Thyroid gland (tissue), 4 donors: Measurements from ENCODE around the gene SHISA4. TPM values are rescaled to one million over a fixed set of nuclear protein-coding genes. Genes with fewer than 3 reads are reported as not detected.
A peak's percentile ranks its signal among the peaks of the same experiment; 100 is the strongest.
"Not testable (repeated sequence)": the region's sequence is repeated elsewhere in the genome, so short reads cannot be mapped to it uniquely, and the experiment has no call there.

Source experiments
- DNase-seq, 2 donors: peaks; one replicate each; pipeline ENCODE4 v3.0.0-alpha.2; 2019
- H3K27ac ChIP-seq, 3 donors: fragments of 200-600 bp; sonication (generic); 1 replicate in 2 of 3; 2 replicates in 1 of 3; pipeline ENCODE4 v1.5.1; 2016 to 2019; ENCODE audit warnings: mild to moderate bottlenecking in 1 of 3, moderate library complexity in 1 of 3
- H3K27me3 ChIP-seq: fragments of 200-600 bp; sonication (generic); one replicate; pipeline ENCODE4 v1.5.1; 2019
- H3K36me3 ChIP-seq, 2 donors: fragments of 200-600 bp; sonication (generic); one replicate each; pipeline ENCODE4 v1.5.1; 2016 to 2019
- H3K4me1 ChIP-seq, 2 donors: fragments of 200-600 bp; sonication (generic); one replicate each; pipeline ENCODE4 v1.5.1; 2017 to 2019
- H3K4me3 ChIP-seq, 3 donors: fragments of 200-600 bp; sonication (generic); replicated peaks in 1 of 3; 1 replicate in 2 of 3; 2 replicates in 1 of 3; pipeline ENCODE4 v1.5.1; 2016; ENCODE audit warnings: mild to moderate bottlenecking in 1 of 3
- H3K9me3 ChIP-seq: fragments of 200-600 bp; sonication (generic); one replicate; pipeline ENCODE4 v1.5.1; 2017
- POLR2A ChIP-seq, 2 donors: fragments of 450-650 bp; IDR thresholded peaks; one replicate each; pipeline ENCODE4 v1.6.1; 2017; ENCODE audit warnings: antibody characterized with exemption in 2 of 2, mild to moderate bottlenecking in 2 of 2, moderate library complexity in 1 of 2
- WGBS, 2 donors: methylation state at CpG; one replicate each; pipeline ENCODE4 v1.1.5; 2017; 5-methylcytosine and 5-hydroxymethylcytosine counted together
- intact Hi-C: fragments of 100-400 bp; cut with DNase I; formaldehyde crosslinking; loops from one replicate; pipeline ENCODE4 v1.15.1; 2023
- microRNA-seq: library from miRNA; unstranded; fragments of <30 nt; microRNA quantifications from one replicate; pipeline ENCODE4, GENCODE V29; 2016
- small RNA-seq: library from RNA; depleted of rRNA; stranded (forward); fragments of <200 nt; gene quantifications from one replicate; pipeline ENCODE3, GENCODE V24; 2016
- total RNA-seq, 4 donors: library from RNA; depleted of rRNA; stranded (reverse); fragments of >200 nt; gene quantifications; one replicate each; pipeline ENCODE4 v1.2.3, GENCODE V29; 2016
- TF ChIP-seq, protein P1 (sequence below), 6 experiments: fragments of 200-600 bp in 3 of 6; fragments of 450-650 bp in 3 of 6; sonication (generic) in 3 of 6; IDR thresholded peaks; one replicate each; pipeline ENCODE4 v1.5.1; 2016 to 2019; ENCODE audit warnings: antibody characterized with exemption in 6 of 6, mild to moderate bottlenecking in 2 of 6, inconsistent platforms in 1 of 6, moderate library complexity in 1 of 6

SHISA4 gene
- total RNA-seq, 4 donors from 2014 or later = 28.8 to 60.3 (median 50.3) TPM

DNA sequence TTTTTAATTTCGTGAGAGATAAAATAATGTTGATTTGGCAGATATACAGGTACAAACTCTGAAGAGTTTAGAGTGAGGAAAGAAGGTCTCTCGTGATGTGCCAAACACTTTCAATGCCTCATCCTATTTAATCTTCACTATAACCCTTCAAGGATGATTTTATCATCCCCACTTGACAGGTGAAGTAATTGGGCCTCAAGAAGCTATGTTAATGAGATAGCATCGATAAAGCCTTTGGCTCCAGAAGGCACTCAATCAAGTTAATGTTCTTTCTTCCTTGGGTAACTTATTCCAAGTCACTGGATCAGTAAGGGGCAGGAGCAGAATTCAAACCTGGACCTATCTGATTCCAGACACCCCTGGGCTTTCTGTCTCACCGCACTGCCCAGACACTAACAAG lies 50.5 kb downstream of the SHISA4 start:
- intact Hi-C loops = no loop called here
- peaks cover 18 to 26% of the 10 kb centered on the region in 2 donors for H3K4me1 ChIP-seq
- 48 to 55% methylated on average over 4 of the region's 4 CpGs for WGBS, 2 donors
- TF ChIP-seq, protein P1, sequence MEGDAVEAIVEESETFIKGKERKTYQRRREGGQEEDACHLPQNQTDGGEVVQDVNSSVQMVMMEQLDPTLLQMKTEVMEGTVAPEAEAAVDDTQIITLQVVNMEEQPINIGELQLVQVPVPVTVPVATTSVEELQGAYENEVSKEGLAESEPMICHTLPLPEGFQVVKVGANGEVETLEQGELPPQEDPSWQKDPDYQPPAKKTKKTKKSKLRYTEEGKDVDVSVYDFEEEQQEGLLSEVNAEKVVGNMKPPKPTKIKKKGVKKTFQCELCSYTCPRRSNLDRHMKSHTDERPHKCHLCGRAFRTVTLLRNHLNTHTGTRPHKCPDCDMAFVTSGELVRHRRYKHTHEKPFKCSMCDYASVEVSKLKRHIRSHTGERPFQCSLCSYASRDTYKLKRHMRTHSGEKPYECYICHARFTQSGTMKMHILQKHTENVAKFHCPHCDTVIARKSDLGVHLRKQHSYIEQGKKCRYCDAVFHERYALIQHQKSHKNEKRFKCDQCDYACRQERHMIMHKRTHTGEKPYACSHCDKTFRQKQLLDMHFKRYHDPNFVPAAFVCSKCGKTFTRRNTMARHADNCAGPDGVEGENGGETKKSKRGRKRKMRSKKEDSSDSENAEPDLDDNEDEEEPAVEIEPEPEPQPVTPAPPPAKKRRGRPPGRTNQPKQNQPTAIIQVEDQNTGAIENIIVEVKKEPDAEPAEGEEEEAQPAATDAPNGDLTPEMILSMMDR (IDR thresholded peaks at IDR 0.05) = no peak
- no peak for TF ChIP-seq POLR2A (IDR thresholded peaks at IDR 0.05)
- peak overlapping the region in 2 of 3 donors; percentile 41 to 75 for H3K27ac ChIP-seq
- no peak for DNase-seq
- no peaks in the 10 kb centered on the region for H3K9me3 ChIP-seq
- H3K4me3 ChIP-seq = no peak overlapping the region
- H3K36me3 ChIP-seq = no peaks in the 10 kb centered on the region
- H3K27me3 ChIP-seq = no peaks in the 10 kb centered on the region

GRCh38 chr1:201939574-201939973 lies 50.9 kb downstream of the SHISA4 start:
- Histone ChIP-seq H3K9me3 (no peaks in the 10 kb centered on the region), H3K27ac (peak overlapping the region in 2 of 3 donors; percentile 41 to 75), H3K4me3 (no peak overlapping the region), H3K4me1 (peaks cover 22 to 27% of the 10 kb centered on the region in 2 donors), H3K36me3 (no peaks in the 10 kb centered on the region), H3K27me3 (no peaks in the 10 kb centered on the region)
- no peak for DNase-seq
- TF ChIP-seq, protein P1 (IDR thresholded peaks at IDR 0.05) = no peak
- TF ChIP-seq POLR2A (IDR thresholded peaks at IDR 0.05) = no peak
- 83 to 85% methylated on average over 5 of the region's 5 CpGs for WGBS, 2 donors
- intact Hi-C loops = no loop called here

DNA sequence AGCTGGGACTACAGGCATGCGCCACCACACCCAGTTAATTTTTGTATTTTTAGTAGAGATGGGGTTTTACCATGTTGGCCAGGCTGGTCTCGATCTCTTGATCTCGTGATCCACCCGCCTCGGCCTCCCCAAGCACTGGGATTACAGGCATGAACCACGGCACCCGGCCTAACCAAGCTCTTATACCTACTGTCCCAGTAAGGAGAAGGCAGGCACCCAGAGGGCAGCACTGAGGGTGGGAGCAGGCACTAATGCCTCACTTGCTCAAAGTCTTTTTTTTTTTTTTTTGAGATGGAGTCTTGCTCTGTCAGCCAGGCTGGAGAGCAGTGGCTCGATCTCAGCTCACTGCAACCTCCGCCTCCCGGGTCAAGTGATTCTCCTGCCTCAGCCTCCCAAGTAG lies 51.6 kb downstream of the SHISA4 start:
- H3K27me3 ChIP-seq, intact Hi-C loops, H3K36me3 ChIP-seq, H3K4me3 ChIP-seq, H3K9me3 ChIP-seq, DNase-seq: not testable (repeated sequence)
- 95 to 97% methylated on average over 10 of the region's 10 CpGs for WGBS, 2 donors
- Histone ChIP-seq H3K4me1 (peaks cover 29 to 30% of the 10 kb centered on the region in 2 donors), H3K27ac (peak overlapping the region in 2 of 3 donors; percentile 84 to 87)

- WGBS, 2 donors = 21 to 34% methylated on average over 11 to 17 of the region's 18 CpGs
Measured at GRCh38 chr1:201941420-201942128, 52.9 kb downstream of the SHISA4 start.

GRCh38 chr1:201942129-201942495 lies 53.4 kb downstream of the SHISA4 start:
- DNase-seq = no peak
- H3K4me1 ChIP-seq = peaks cover 30 to 36% of the 10 kb centered on the region in 2 donors
- H3K36me3 ChIP-seq = no peaks in the 10 kb centered on the region
- intact Hi-C loops = no loop called here
- H3K27me3 ChIP-seq = no peaks in the 10 kb centered on the region
- TF ChIP-seq, protein P1 (IDR thresholded peaks at IDR 0.05) = no peak
- TF ChIP-seq POLR2A (IDR thresholded peaks at IDR 0.05) = no peak
- peak overlapping the region; percentile 84 to 87 (median 87) for H3K27ac ChIP-seq
- 81 to 100% methylated on average over 1 of the region's 1 CpG for WGBS, 2 donors
- H3K9me3 ChIP-seq = no peaks in the 10 kb centered on the region
- H3K4me3 ChIP-seq = peak overlapping the region in 1 of 3 donors; percentile 4

More at GRCh38 chr1:201941420-201942128, 52.9 kb downstream of the SHISA4 start:
- intact Hi-C loops = no loop called here
- H3K27ac ChIP-seq = peak overlapping the region; percentile 84 to 87 (median 87)
- H3K36me3 ChIP-seq = no peaks in the 10 kb centered on the region
- DNase-seq = peak; percentile 85 to 87
- H3K9me3 ChIP-seq = no peaks in the 10 kb centered on the region
- peaks cover 30 to 36% of the 10 kb centered on the region in 2 donors for H3K4me1 ChIP-seq
- H3K4me3 ChIP-seq = peak overlapping the region in 1 of 3 donors; percentile 4
- peak in 1 of 2 donors; percentile 51 for TF ChIP-seq POLR2A (IDR thresholded peaks at IDR 0.05)
- TF ChIP-seq, protein P1 (IDR thresholded peaks at IDR 0.05) = no peak
- no peaks in the 10 kb centered on the region for H3K27me3 ChIP-seq

Small RNA genes lying within 50 kb of the gene (microRNA-seq; reads per million reads assigned to microRNA genes)
- not detected for gene MIR6739

Small RNA genes lying within 50 kb of the gene (small RNA-seq; reads per million reads assigned to genes)
- gene MIR6739 = not detected

Other genes starting within 250 kb of the SHISA4 start
- gene IPO9, start 59.7 kb upstream of the SHISA4 start, total RNA-seq = 10 to 100 TPM; 28.4 to 42.1 (median 36.7) TPM
- gene LMOD1, start 57.6 kb downstream of the SHISA4 start, total RNA-seq = 10 to 100 TPM; 30.6 to 50.0 (median 35.9) TPM
- 10 to 100 TPM; 34.7 to 46.8 (median 40.1) TPM for gene TIMM17A, start 66.6 kb downstream of the SHISA4 start, total RNA-seq
- 10 to 100 TPM; 61.4 to 98.1 (median 85.7) TPM for gene RNPEP, start 93.8 kb downstream of the SHISA4 start, total RNA-seq
- gene ELF3, start 121.7 kb downstream of the SHISA4 start, total RNA-seq = 10 to 100 TPM in 2 of 4 donors, 1 to 10 TPM in 2; 6.6 to 28.8 (median 12.6) TPM
- gene GPR37L1, start 234.0 kb downstream of the SHISA4 start, total RNA-seq = under 1 TPM in 2 of 4 donors, not detected in 2; 0.22 to 0.34 TPM